GM10847 (cell line): ENCODE results near the gene PHF13.

Source experiments
- POLR2A ChIP-seq: IDR thresholded peaks from 2 replicates; pipeline ENCODE4 v1.6.1; 2011; ENCODE audit not compliant: insufficient read length; ENCODE audit errors: extremely low read depth

Gene PHF13

DNA sequence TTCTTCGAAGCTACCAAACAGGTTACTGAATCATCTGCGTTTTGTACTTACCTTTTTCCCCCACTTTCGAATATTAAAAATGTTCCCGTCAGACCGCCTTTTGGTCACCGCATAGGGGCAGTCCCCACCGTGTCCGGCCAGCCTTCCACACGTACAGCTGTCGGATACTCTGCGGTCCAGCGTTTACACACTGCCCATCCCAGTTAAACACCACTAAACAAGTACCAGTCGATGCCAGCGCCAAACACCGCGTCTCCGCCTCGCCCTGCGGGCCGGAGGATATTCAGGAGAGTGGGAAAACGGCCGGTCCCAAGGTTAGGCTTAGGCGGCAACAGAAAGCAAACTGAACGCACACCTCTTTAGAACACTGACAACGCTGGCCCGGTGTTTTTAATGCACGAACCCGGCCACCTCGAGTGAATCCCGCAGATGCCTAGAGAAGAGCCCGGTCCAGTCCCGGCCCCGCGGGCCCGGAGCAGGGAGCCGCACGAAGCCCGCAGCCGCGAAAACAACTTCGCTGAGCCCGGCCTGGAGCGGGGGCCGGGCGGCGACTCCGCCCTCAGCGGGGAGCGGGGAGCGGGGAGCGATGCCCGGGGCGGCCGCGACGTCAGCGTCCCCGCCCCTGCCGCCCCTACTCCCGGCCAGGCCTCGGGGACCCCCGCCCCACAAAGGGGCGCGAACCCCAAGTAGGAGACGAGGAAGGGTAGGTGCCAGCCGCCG is 730 bp upstream of the PHF13 start:
- no peak for TF ChIP-seq POLR2A

DNA sequence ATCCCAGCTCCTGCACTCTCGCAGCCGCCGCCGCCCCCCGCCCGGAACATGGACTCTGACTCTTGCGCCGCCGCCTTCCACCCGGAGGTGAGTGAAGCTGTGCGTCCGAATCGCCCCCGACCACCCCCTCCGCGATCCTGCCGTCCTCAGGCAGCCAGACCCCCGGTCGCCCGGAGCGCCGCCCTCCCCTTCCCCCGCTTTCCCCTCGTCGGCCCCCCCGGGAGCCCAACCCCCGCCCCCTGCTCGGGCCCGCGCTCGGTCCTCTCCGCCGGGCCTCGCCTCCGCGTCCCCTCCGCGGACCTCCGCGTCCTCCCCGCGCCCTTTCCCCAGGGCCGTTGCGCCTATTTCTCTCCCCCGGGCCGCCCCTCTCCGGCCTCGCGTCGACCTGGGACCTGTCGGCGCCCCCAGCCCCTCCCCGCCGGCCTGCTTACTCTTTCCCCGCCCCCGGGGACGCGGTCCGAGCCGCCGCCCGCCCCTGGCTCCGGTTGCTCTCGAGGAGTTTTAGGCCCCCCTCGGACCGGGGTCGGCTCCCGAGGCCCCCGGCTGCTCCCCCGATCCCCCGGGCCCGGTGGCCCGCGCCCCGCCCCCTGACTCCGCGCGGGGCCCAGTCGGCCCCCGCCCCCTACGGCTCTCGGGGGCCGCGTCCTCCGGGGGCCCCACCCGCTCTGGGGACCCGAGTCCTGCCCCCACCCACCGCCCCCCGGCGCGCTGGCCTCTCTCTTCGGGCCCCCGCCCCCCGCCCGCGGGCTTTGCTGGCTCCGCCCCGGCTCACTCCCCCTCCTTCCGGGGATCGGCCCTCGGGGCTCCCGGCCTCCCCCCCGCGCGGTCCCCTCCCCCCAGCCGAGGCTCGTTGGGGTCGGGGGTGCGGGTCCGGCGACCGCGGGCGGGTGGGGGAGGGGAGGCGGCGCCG is 743 bp downstream of the PHF13 start:
- TF ChIP-seq POLR2A = no peak

DNA sequence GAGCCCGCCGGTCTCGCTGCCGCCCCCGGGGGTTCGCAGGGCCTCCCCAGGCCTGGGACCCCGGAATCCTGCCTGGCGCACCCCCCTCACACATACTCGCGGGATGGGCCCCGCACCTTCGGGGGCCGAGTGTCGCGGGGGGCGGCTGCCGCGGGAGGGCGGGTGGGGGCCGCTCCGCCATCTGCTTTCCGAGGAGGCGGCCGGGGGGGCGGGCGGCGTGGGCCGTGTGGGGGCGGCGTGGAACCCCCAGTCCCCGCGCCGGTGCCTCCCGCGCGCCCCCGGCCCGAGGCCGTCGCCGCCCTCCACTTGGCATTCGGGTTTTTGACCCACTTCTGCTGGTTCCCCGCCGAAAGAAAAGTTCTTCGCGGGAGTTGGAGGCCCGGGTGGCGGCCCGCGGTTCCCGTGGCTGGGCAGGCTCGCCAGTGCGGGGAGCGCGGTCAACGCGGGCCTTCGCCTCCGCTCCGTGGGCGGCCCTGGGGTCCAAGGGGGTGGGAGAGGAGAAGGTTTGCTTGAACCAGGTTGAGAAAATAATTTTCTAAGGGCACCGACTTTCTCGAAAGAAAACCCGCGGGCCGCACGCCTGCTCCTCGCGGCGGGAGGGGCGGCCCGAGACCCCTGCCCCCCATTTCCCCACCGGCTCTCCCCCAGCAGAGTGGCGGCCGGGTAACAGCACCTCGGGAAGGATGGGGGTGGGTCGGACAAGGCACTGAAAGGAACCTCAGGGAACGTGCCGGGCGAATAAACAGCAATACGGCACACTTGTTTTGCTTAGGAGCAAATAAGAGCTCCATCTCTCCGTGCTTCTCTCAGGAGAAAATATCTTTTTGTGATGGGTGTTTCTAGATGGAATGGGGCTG is 1.6 kb downstream of the PHF13 start:
- no peak for TF ChIP-seq POLR2A

DNA sequence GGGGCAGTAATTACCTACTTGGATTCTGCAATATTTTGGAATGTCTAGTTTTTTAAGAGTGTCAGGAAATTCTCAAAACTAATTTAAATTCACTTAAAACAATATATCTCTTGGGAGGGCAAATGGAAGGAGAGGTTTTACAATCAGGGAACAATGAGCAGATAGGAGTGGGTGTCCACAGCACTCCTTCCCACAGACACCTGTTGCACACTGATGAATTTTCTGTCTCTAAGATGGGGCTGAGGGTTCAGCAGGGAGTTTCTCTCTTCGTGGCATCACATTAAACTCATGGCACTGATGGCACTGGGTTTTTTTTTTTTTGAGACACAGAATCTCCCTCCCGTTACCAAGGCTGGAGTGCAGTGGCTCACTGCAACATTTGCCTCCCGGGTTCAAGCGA is 5.5 kb downstream of the PHF13 start:
- no peak for TF ChIP-seq POLR2A

DNA sequence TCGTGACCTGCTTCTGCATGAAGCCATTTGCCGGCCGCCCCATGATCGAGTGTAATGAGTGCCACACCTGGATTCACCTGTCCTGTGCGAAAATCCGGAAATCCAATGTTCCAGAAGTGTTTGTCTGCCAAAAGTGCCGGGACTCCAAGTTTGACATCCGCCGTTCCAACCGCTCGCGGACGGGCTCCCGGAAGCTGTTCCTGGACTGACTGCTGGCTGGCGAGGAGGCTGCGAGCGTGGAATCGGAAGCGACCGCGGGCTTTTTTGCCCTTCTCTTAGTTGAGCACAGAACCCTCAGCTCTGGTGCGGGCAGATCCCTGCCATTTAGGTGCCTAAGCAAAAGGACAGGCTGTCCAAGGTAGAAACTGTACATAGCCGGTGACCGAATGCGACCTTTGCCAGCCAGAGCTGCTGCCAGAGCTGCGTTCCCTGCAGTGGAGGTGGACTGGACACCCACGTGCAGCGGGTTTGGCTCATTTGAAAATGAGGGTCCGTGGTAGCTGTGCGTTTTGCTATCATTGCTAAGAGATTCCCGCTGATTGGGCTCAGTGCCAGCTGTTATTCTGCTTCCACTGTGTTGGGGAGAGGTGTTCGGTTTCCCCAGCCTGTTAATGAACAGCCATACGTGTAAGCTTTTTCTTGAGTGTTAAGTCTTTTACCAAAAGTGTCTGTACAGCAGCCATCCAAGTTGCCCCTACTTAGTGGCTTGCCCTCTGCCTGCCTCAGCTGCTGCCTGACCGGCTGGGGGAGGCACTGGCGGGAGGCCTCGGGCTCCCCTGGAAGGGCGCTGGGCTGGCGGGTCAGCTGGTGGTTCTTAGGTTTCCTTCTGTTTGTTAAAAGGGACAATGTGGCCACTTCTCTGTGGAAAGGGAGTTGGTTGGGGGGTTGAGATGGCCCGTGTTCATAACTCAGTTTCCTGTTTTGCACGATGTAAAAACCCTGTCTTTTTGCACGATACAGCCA is 8.2 kb downstream of the PHF13 start:
- no peak for TF ChIP-seq POLR2A

DNA sequence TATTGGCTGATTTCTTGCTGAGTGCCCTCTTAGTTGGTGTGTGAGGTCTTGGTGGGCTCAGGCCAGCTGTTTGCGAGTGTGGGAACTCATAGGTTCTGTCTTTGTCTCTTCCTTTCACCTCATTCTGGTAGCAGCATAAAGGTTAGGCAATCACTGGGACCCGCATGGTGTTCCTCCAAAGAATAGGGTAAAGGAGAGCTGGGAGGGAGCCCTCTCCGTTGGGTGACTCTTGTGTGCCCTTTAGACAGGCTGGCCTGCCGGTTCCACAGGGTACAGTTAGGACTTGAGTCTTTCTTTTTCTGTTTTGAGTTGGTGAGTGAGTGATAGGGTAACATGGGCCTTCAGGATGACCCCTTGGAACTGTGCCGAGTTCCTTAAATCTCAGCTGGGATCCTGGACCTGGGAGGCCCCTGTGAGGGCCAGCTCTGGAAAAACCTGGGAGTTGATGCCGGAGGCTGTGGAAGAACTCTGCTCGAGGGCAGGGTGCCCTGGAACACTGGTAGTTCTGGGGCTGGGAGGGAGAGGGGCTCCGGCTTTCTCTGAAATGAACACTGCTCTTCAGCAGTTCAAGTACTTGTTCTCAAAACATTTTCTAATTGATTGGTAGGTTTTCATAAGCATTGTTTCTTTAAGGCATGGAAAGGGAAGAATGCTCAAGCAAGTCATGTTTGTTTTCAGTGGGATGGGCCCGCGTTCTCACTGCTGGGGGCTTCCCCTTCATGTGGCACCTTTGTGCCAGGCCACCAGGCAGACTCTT is 9.0 kb downstream of the PHF13 start:
- TF ChIP-seq POLR2A = no peak

DNA sequence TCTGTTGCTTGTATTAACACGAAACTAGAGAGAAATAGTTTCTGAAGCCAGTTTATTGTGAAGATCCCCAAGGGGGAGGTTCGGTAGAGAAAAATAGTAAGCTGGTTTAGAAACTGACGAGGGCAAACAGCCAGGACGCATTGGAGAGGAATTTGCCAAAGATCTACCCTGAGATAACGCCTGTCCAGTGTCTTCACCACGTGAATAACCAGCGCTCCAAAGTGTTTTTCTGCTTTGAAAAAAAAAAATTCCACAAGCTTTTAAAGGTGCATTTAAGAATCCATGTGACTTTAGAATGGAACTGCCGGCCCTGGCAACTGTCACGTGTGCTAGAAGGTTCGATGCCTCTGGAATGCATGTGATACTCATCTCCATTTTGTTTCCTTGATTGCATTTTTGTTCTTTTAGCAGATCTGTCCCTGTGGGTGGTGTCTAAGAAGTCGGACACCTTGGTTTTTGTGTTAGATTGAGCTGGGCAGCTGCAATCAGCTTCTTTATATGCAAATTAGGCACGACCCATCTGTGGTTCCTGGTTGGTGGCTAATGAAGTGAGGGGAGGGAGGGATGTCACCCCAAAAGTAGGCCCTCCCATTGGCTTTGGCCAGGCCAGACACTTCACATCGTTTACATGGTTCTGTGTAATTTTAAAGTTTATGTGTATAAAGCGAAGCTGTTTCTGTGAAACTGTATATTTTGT is 9.9 kb downstream of the PHF13 start:
- no peak for TF ChIP-seq POLR2A

DNA sequence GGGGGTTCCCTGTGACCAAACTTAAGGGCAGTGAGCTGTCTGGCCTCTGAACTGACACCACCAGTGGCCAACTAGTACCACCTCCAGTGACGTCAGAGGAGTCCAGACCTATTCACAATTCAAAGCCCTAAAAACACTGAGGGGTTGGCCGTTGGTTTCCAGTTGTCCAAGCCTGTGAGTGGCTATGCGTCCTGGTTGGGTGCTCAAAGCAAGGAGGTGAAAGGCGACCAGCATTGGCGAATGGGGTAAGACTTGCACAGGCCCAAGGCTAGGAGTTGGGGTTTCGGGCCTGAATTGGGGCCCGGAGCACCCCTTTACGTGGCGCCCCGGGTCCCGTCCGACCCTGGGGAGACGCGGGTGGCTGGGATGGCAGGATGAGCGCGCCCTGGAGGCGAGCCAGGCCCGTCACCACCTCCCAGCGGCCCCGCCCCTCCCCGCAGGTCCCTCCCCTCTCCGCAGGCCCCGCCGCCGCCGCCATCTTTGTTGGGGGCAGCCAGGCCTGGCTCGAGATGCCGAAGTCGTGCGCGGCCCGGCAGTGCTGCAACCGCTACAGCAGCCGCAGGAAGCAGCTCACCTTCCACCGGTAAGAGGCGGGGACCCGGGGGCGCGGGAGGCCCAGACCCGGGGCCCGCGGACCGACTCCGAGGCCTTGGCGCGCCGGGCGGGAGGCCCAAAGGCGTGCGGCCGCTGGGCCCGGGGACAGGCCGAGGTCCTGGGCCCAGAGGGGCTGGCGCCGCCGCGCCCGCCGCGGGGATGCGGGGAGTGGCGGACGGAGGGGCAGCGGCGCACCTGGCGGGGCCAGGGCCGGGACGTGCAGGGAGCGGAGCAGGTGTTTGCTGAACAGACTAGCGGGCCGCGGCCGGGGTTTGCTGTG is 11.4 kb downstream of the PHF13 start, which contains the start of gene THAP3:
Gene THAP3, plus strand, starts transcription at position 159 of the 874 bp plus-strand sequence. Its CDS starts 351 bp downstream, at position 510.
- TF ChIP-seq POLR2A = peak; percentile 29

DNA sequence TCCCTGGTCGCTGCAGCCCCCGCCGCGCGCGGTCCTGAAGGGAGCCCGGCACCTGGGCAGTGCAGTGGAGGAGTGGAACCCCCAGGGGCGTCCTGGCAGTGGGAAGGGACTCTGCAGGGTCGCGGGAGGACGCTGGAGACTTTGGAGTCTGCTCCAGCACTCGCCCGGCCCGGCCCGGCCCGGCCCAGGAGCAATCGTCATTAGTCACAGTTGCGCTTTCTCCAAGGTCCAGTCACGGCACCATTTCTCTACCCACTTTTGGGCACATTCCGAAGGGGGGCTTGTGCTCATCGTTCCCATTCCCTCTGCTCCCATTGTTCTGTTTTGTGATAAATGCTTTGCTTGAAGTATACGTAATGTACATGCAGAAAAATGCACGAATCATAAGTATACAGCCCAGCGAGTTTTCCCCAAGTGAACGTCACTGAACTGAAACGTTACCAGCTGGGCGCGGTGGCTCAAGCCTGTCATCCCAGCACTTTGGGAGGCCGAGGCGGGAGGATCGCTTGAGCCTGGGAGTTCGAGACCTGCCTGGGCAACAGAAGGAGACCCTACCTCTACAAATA is 12.1 kb downstream of the PHF13 start:
- TF ChIP-seq POLR2A = no peak

DNA sequence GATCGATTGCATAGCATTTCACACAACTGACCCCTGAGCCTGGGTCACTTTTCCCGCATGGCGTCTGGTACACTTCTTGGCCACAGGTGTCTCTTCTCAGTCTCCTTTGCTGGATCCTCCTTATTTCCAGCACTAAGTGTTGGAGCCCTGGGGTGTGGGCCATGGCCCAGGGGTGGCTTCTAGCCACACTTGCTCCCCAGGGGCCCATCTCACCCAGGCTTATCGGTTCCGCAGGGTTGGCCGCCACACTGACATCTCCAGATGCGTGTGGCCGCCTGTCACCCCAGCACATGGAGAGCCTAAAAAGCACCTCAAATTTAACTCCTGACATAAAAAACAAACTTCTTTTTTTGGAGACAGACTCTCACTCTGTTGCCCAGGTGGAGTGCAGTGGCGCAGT is 13.5 kb downstream of the PHF13 start:
- TF ChIP-seq POLR2A = no peak

DNA sequence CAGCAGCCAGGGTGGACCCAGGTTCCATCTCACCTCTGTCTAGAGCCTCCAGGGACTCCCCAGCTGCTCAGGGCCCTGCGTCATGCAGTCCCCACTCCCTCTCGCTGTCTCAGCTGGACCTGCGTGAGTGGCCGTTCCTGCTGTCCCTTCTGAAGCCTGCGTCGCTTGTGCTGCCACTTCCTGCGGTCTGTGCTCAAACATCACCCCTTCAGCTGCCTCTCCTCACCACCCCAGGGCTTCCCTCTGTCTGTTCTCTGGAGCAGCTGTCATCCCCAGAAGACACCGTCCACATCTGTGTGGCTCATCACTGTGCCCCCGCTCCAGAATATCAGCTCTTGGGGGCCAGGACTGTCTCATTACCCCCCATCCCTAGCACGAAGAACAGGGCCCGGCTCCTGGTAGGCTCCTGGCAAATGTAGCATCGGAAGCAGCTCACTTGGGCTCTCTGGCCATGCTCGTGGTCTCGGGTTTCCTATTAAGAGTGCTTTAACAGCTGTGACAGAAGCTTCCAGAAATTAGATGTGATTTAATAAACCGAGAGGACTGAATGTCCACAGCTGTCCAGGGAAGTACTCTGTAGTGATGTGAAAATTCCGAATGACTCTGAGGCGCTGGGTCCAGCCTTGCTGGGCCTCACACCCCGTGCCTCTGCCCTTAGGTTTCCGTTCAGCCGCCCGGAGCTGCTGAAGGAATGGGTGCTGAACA is 14.5 kb downstream of the PHF13 start:
- TF ChIP-seq POLR2A = no peak
